A549 (cell line): Measurements from ENCODE around the gene IMPA2. TPM values are rescaled to one million over a fixed set of nuclear protein-coding genes. Genes with fewer than 3 reads are reported as not detected.
"Not testable (repeated sequence)": the region's sequence is repeated elsewhere in the genome, so short reads cannot be mapped to it uniquely, and the experiment has no call there.

Experiments
- ATAC-seq, 2 experiments: fragments of 200-7000 bp in 1 of 2; fragments of >200 bp in 1 of 2; cut with Nextera tagmentation in 1 of 2; cut with Tn5 transposase in 1 of 2; 3 replicates each; pipeline versions ENCODE4 v1.8.0 to v1.9.1; 2018 to 2020; ENCODE audit warnings: mild to moderate bottlenecking in 1 of 2, moderate library complexity in 1 of 2
- CTCF ChIA-PET: fragments of 300-600 bp; sonication (Branson Sonifier 250); formaldehyde crosslinking; extraction: SDS; loops from one replicate; lab custom pipeline; 2021; ENCODE audit warnings: antibody characterized with exemption, inconsistent platforms; lab: Yijun Ruan, JAX
- POLR2A ChIA-PET: fragments of 350-600 bp; formaldehyde crosslinking; extraction: SDS; loops from one replicate; lab custom pipeline; 2021; ENCODE audit warnings: antibody characterized with exemption, inconsistent platforms; lab: Yijun Ruan, JAX
- DNase-seq, 2 experiments: peaks; one replicate each; pipeline versions ENCODE4 v3.0.0 to v3.0.0-alpha.2; 2011 to 2016; ENCODE audit warnings: low read depth in 1 of 2, low spot score in 1 of 2
- FAIRE-seq: peaks from 2 replicates; lab custom pipeline; 2011; peaks lifted over from hg19 to GRCh38; lab: Jason Lieb, UNC
- H3K27ac ChIP-seq, 2 experiments: fragments of >200 bp; sonication (Bioruptor Twin); formaldehyde crosslinking; 3 replicates each; pipeline ENCODE4 v1.5.1; 2016 to 2017
- H3K4me1 ChIP-seq: fragments of >200 bp; sonication (Bioruptor Twin); formaldehyde crosslinking; 3 replicates; pipeline ENCODE4 v1.6.1; 2016
- H3K4me2 ChIP-seq: fragments of >200 bp; sonication (Bioruptor Twin); formaldehyde crosslinking; 3 replicates; pipeline ENCODE4 v1.6.1; 2016
- H3K4me3 ChIP-seq: fragments of >200 bp; sonication (Bioruptor Twin); formaldehyde crosslinking; 3 replicates; pipeline ENCODE4 v1.5.1; 2016
- H3K9me3 ChIP-seq: fragments of >200 bp; sonication (Bioruptor Twin); formaldehyde crosslinking; 3 replicates; pipeline ENCODE4 v1.6.1; 2016
- CBX2 ChIP-seq: fragments of 200-600 bp; sonication (generic); IDR thresholded peaks from 2 replicates; pipeline ENCODE4 v1.6.1; 2016; ENCODE audit warnings: low read depth, mild to moderate bottlenecking, borderline replicate concordance
- CHD2 ChIP-seq: fragments of 150-350 bp; IDR thresholded peaks from 2 replicates; pipeline ENCODE4 v1.6.1; 2014; ENCODE audit warnings: low read length; ENCODE audit not compliant: partially characterized antibody
- EHF ChIP-seq: fragments of 250-450 bp; sonication (Bioruptor Pico); IDR thresholded peaks from 2 replicates; pipeline ENCODE4 v1.5.0; 2020; ENCODE audit warnings: mild to moderate bottlenecking
- FOXS1 ChIP-seq: fragments of 250-450 bp; sonication (Bioruptor Pico); IDR thresholded peaks from 2 replicates; pipeline ENCODE4 v1.5.0; 2020; ENCODE audit warnings: mild to moderate bottlenecking, moderate library complexity
- HDAC2 ChIP-seq: fragments of 200-600 bp; sonication (generic); IDR thresholded peaks from 2 replicates; pipeline ENCODE4 v1.6.1; 2016
- HEYL ChIP-seq: fragments of 250-450 bp; sonication (Bioruptor Pico); IDR thresholded peaks from 2 replicates; pipeline ENCODE4 v1.8.0; 2021; ENCODE audit warnings: mild to moderate bottlenecking, moderate library complexity
- JUN ChIP-seq, 2 experiments: fragments of >200 bp; sonication (Bioruptor Twin); formaldehyde crosslinking; IDR thresholded peaks; 2 replicates in 1 of 2; 3 replicates in 1 of 2; pipeline ENCODE4 v1.6.1; 2016 to 2017
- JUNB ChIP-seq: fragments of >200 bp; sonication (Bioruptor Twin); formaldehyde crosslinking; IDR thresholded peaks from 2 replicates; pipeline ENCODE4 v1.6.1; 2016
- MAZ ChIP-seq: fragments of 150-350 bp; IDR thresholded peaks from 2 replicates; pipeline ENCODE4 v1.6.1; 2014; ENCODE audit warnings: antibody characterized with exemption, low read depth, low read length, borderline replicate concordance
- PHF8 ChIP-seq: fragments of 200-600 bp; sonication (generic); IDR thresholded peaks from 2 replicates; pipeline ENCODE4 v1.6.1; 2016; ENCODE audit warnings: low read depth, mild to moderate bottlenecking, antibody characterized with exemption, moderate library complexity, borderline replicate concordance
- POLR2A ChIP-seq: IDR thresholded peaks from 2 replicates; pipeline ENCODE4 v1.6.1; 2012; ENCODE audit warnings: mild to moderate bottlenecking, low read length
- RCOR1 ChIP-seq: fragments of 150-350 bp; IDR thresholded peaks from 2 replicates; pipeline ENCODE4 v1.6.1; 2014; ENCODE audit warnings: antibody characterized with exemption, low read length, low read depth
- RFX5 ChIP-seq: fragments of 450-650 bp; IDR thresholded peaks from 2 replicates; pipeline ENCODE4 v1.7.1; 2014; ENCODE audit warnings: antibody characterized with exemption, mild to moderate bottlenecking, moderate library complexity
- SMC3 ChIP-seq: fragments of >200 bp; sonication (Bioruptor Twin); formaldehyde crosslinking; IDR thresholded peaks from 3 replicates; pipeline ENCODE4 v1.6.1; 2018; ENCODE audit warnings: inconsistent platforms
- SREBF2 ChIP-seq: fragments of 450-650 bp; IDR thresholded peaks from 2 replicates; pipeline ENCODE4 v1.6.1; 2014; ENCODE audit warnings: mild to moderate bottlenecking, moderate library complexity
- ZNF302 ChIP-seq: fragments of 250-450 bp; sonication (Bioruptor Pico); IDR thresholded peaks from 2 replicates; pipeline ENCODE4 v1.9.0; 2021; ENCODE audit warnings: inconsistent platforms, mild to moderate bottlenecking, moderate library complexity
- WGBS: methylation state at CpG from one replicate; pipeline ENCODE4 v1.1.6; 2017; ENCODE audit errors: missing lambda C conversion rate; 5-methylcytosine and 5-hydroxymethylcytosine counted together
- polyA plus RNA-seq, 4 experiments: library from polyadenylated mRNA; depleted of rRNA in 3 of 4; stranded (reverse); fragments of >200 nt; fragmentation: RNase III in 1 of 4; extraction: RNeasy Plus Mini Kit Qiagen cat#74134 plus additional on column Dnase treatment in 1 of 4; gene quantifications; 2 replicates in 3 of 4; 3 replicates in 1 of 4; pipeline ENCODE4 v1.2.3, GENCODE V29; 2011 to 2017
- TF ChIP-seq, protein P1 (sequence below): fragments of >200 bp; sonication (Bioruptor Twin); formaldehyde crosslinking; IDR thresholded peaks from 2 replicates; pipeline ENCODE4 v1.6.1; 2016
- TF ChIP-seq, protein P2 (sequence below): IDR thresholded peaks from 2 replicates; pipeline ENCODE4 v1.6.1; 2012
- TF ChIP-seq, protein P3 (sequence below): IDR thresholded peaks from 2 replicates; pipeline ENCODE4 v1.6.1; 2012; ENCODE audit warnings: low read depth, borderline replicate concordance

The IMPA2 gene
- polyA plus RNA-seq, 2 of the 4 experiments (the other 2 are of a cell fraction): 35.1 to 65.3 TPM

DNA sequence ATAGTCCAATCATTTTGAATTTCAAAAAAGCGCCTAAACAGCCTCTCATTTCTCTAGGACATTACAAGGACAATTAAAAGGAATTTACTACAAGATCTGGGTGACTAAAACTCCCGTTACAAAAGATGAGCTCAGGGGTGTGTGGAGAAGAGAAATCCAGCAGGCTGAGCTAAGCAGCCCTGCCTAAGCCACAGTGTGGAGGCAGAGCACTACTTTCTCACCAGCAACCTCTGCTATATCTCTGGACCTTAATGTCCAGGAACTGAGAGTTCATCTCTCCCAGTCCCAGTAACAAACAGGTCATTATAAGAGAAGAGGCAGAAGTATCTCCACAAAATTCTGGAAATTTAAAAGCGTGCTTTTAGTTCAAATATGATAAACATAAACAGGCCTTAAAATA is 93.4 kb downstream of the IMPA2 start:
- Histone ChIP-seq H3K4me2 (no peak overlapping the region), H3K9me3 (no peaks in the 10 kb centered on the region), H3K27ac (no peak overlapping the region), H3K4me3 (no peak overlapping the region)
- POLR2A ChIA-PET: no interaction called here
- ATAC-seq: peak in 1 of 2 experiments; percentile 45; a peak in 2 of 6 replicates
- CTCF ChIA-PET: no interaction called here
- TF ChIP-seq RFX5 (no peak), CBX2 (no peak), SMC3 (no peak), JUN (IDR thresholded peaks at IDR 0.05) (no peak), ZNF302 (CRISPR knock-in tag) (no peak), HEYL (CRISPR knock-in tag) (no peak), SREBF2 (no peak), CHD2 (no peak), EHF (CRISPR knock-in tag) (no peak), RCOR1 (no peak)
- TF ChIP-seq, protein P1, sequence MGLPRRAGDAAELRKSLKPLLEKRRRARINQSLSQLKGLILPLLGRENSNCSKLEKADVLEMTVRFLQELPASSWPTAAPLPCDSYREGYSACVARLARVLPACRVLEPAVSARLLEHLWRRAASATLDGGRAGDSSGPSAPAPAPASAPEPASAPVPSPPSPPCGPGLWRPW: no peak
- TF ChIP-seq, protein P2, sequence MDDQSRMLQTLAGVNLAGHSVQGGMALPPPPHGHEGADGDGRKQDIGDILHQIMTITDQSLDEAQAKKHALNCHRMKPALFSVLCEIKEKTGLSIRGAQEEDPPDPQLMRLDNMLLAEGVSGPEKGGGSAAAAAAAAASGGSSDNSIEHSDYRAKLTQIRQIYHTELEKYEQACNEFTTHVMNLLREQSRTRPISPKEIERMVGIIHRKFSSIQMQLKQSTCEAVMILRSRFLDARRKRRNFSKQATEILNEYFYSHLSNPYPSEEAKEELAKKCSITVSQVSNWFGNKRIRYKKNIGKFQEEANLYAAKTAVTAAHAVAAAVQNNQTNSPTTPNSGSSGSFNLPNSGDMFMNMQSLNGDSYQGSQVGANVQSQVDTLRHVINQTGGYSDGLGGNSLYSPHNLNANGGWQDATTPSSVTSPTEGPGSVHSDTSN: no peak
- TF ChIP-seq, all 56 proteins: peak for 0
- DNase-seq: no peak
- no peaks in the 10 kb centered on the region for H3K4me1 ChIP-seq
- WGBS: 80% methylated on average over 3 of the region's 3 CpGs
- no peak for FAIRE-seq

DNA sequence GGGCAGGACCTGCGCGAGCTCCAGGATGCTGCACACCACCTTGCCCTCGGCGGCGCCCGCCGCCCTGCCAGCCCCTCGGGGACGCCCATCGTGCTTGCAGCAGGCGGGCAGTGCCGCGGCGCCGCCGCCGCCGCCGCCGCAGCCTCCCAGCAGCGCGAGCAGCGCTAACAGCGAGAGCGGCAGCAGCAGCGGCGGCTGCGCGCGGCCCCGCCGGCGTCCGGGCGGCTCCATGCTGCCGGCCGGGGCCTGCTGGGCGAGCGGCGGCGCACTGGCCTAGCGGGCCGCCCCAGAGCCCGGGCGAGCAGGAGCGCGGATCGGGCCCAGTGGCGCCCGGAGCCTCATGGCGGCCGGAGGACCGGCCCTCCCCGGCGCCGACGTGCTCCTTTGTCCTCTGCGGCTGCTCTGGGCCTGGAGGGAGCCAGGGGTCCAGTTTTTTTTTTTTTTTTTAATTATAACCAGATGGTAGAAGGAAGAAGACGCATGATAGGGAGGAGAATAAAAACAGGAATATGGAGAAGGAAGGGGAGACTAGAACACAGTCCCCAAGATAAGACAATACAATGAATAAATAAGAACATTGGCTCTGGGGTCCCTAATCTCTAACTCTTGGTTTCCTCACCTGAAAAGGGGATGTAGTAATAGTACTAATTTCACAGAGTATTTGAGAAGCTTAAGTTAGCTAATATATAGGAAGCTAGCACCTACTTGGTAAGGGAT is 95.3 kb downstream of the IMPA2 start:
- Histone ChIP-seq H3K4me1 (no peaks in the 10 kb centered on the region), H3K9me3 (no peaks in the 10 kb centered on the region), H3K27ac (peak overlapping the region; percentile 76 to 89), H3K4me2 (peak overlapping the region; percentile 63), H3K4me3 (peak overlapping the region; percentile 37)
- ChIA-PET POLR2A (no interaction called here), CTCF (no interaction called here)
- peak; percentile 94 to 95 for ATAC-seq
- no peak for FAIRE-seq
- peak; percentile 26 to 27 for DNase-seq
- TF ChIP-seq MAZ: no peak
- no peak for TF ChIP-seq FOXS1 (CRISPR knock-in tag)
- TF ChIP-seq, protein P3, sequence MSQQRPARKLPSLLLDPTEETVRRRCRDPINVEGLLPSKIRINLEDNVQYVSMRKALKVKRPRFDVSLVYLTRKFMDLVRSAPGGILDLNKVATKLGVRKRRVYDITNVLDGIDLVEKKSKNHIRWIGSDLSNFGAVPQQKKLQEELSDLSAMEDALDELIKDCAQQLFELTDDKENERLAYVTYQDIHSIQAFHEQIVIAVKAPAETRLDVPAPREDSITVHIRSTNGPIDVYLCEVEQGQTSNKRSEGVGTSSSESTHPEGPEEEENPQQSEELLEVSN: no peak
- TF ChIP-seq RFX5: no peak
- TF ChIP-seq POLR2A: peak; percentile 38
- no peak for TF ChIP-seq JUNB
- TF ChIP-seq HDAC2: no peak
- TF ChIP-seq PHF8: no peak; the same call in 1 of the 2 replicates
- TF ChIP-seq JUN (IDR thresholded peaks at IDR 0.05): 0 out of 5 replicates have a peak, but pooled peaks of 1 of the 2 experiments have one; percentile 26
- 1% methylated on average over 19 of the region's 59 CpGs for WGBS

DNA sequence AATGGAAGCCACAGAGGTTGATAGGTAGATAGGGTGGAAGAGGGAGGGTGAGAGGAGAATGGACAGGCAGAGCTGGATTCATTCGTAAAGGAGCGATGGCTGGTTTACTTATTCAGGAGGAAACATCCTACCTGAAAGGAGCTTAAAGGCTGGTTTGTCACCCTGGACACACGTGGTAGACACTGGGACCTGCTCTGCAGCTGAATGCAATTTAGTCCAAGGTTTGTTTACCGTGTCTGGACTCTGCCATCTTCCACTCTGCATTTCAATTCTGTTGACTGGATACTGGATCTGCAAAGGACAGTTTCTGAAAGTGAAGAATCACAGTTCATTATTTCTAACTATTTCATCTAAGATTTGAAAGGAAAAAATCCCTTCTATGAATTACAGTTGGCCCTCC is 96.7 kb downstream of the IMPA2 start:
- H3K27ac ChIP-seq, FAIRE-seq, H3K9me3 ChIP-seq, CTCF ChIA-PET, DNase-seq, H3K4me1 ChIP-seq, POLR2A ChIA-PET, ATAC-seq, H3K4me3 ChIP-seq, H3K4me2 ChIP-seq: not testable (repeated sequence)
- 76% methylated on average over 2 of the region's 4 CpGs for WGBS
